Mucosa of descending colon (tissue), 3 donors: Measurements from ENCODE around the gene UBL5. TPM values are rescaled to one million over a fixed set of nuclear protein-coding genes. Genes with fewer than 3 reads are reported as not detected.
A peak's percentile ranks its signal among the peaks of the same experiment; 100 is the strongest.
"Not testable (repeated sequence)": the region's sequence is repeated elsewhere in the genome, so short reads cannot be mapped to it uniquely, and the experiment has no call there.

Source experiments
- ATAC-seq: fragments of 200-7000 bp; cut with Tn5 transposase; one replicate; pipeline ENCODE4 v1.9.1; 2020; ENCODE audit warnings: mild to moderate bottlenecking, moderate library complexity
- DNase-seq, 3 donors: peaks; one replicate each; pipeline ENCODE4 v3.0.0-alpha.2; 2020
- H3K36me3 ChIP-seq: fragments of 200-600 bp; one replicate; pipeline ENCODE4 v1.8.0; 2021; ENCODE audit warnings: low read depth, mild to moderate bottlenecking
- H3K4me1 ChIP-seq: fragments of 200-600 bp; one replicate; pipeline ENCODE4 v1.8.0; 2021; ENCODE audit warnings: low read depth, mild to moderate bottlenecking
- H3K4me3 ChIP-seq: fragments of 200-600 bp; one replicate; pipeline ENCODE4 v1.8.0; 2021; ENCODE audit warnings: mild to moderate bottlenecking
- H3K9me3 ChIP-seq: fragments of 200-600 bp; one replicate; pipeline ENCODE4 v1.8.0; 2021; ENCODE audit warnings: mild to moderate bottlenecking
- CTCF ChIP-seq: fragments of 200-600 bp; IDR thresholded peaks from one replicate; pipeline ENCODE4 v1.8.0; 2022; ENCODE audit warnings: antibody characterized with exemption, mild to moderate bottlenecking
- intact Hi-C, 2 donors: fragments of 100-400 bp; cut with DNase I in 1 of 2; cut with micrococcal nuclease in 1 of 2; formaldehyde crosslinking; loops; one replicate each; pipeline versions ENCODE4 v1.11.0 to v1.11.1; 2022; cut with DNase I, micrococcal nuclease
- total RNA-seq, 3 donors: library from RNA; stranded (reverse); fragmentation: NEBNext Ultra II Directional in 2 of 3; extraction: Animal tissue kit (Norgen Biotek cat#: 25700) in 2 of 3; gene quantifications; one replicate each; pipeline versions ENCODE4 v1.2.1 to v1.2.4, GENCODE V29; 2021 to 2023
- donor health status: DM: no; HTN: no; CAD: no; lungs with moderate emphysema.
- donor health status: DM: no; HTN: no; CAD: no.
- donor health status: DM: no; HTN: yes; CAD: no.

UBL5 gene
- total RNA-seq, 3 donors from 2014 or later = 244 to 293 (median 271) TPM

GRCh38 chr19:9835507-9835949 lies 7.8 kb downstream of the UBL5 start:
- TF ChIP-seq CTCF = no peak
- H3K4me3 ChIP-seq = peak overlapping the region; percentile 99
- no peaks in the 10 kb centered on the region for H3K9me3 ChIP-seq
- intact Hi-C loops = no loop called here
- peaks cover 8% of the 10 kb centered on the region for H3K4me1 ChIP-seq
- DNase-seq (no peak), ATAC-seq (peak; percentile 12)
- no peaks in the 10 kb centered on the region for H3K36me3 ChIP-seq

DNA sequence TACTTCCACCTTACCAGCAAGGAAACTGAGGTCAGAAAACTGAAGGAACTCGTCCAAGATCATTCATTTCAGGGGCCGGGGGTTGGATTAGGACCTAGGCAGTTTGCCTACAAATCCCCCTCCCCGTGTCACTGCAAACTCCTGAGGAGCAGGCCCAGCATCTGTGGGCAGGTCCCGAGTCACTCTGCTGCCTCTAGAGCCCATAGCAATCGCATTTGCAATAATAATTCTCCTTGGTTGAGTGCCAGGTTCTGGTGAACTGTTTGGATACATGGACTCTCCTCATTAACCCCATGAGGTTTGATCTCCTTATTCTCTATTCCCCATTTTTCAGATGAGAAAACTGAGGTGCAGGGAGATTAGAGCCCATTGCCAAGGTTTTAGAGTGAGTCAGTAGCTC lies 8.3 kb downstream of the UBL5 start:
- DNase-seq = no peak
- Histone ChIP-seq H3K4me1 (peaks cover 8% of the 10 kb centered on the region), H3K9me3 (no peaks in the 10 kb centered on the region), H3K4me3 (no peak overlapping the region), H3K36me3 (no peaks in the 10 kb centered on the region)
- no peak for ATAC-seq
- TF ChIP-seq CTCF = no peak
- intact Hi-C loops = no loop called here

DNA sequence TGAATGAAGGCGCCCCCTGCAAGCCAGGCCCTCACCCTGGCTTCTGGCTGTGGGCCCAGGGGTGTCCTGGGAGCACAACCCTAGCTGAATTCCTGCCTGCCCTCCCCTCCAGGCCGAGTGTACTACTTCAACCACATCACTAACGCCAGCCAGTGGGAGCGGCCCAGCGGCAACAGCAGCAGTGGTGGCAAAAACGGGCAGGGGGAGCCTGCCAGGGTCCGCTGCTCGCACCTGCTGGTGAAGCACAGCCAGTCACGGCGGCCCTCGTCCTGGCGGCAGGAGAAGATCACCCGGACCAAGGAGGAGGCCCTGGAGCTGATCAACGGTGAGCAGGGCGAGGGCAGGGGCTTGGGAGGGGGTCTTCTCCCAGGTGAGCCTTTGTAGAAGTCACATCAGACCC lies 10.6 kb downstream of the UBL5 start:
- peaks cover 8% of the 10 kb centered on the region for H3K4me1 ChIP-seq
- no peak for ATAC-seq
- H3K9me3 ChIP-seq = no peaks in the 10 kb centered on the region
- DNase-seq = no peak
- no peak for TF ChIP-seq CTCF
- intact Hi-C loops = no loop called here
- H3K4me3 ChIP-seq = no peak overlapping the region
- H3K36me3 ChIP-seq = no peaks in the 10 kb centered on the region

DNA sequence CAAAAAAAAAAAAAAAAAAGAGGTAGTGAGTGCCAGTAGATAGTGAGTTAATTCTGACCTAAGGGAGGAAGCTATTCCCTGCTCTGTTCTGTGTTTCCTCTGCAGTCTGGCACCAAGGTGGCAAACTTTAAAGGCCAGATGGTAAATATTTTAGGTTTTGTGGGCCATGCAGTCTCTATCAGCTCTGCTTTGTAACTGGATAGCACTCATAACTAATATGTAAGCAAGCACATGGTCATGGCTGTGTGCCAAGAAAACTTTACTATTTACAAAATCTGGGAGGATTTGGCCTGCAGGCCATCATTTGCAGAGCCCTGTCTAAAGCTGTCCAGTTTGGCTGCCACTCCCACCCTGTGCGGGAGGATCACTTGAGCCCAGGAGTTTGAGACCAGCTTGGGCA lies 11.7 kb downstream of the UBL5 start:
- H3K4me1 ChIP-seq = peaks cover 8% of the 10 kb centered on the region
- intact Hi-C loops = no loop called here
- ATAC-seq (no peak), DNase-seq (no peak)
- no peak overlapping the region for H3K4me3 ChIP-seq
- H3K36me3 ChIP-seq = no peaks in the 10 kb centered on the region
- peaks cover 4% of the 10 kb centered on the region for H3K9me3 ChIP-seq
- no peak for TF ChIP-seq CTCF

DNA sequence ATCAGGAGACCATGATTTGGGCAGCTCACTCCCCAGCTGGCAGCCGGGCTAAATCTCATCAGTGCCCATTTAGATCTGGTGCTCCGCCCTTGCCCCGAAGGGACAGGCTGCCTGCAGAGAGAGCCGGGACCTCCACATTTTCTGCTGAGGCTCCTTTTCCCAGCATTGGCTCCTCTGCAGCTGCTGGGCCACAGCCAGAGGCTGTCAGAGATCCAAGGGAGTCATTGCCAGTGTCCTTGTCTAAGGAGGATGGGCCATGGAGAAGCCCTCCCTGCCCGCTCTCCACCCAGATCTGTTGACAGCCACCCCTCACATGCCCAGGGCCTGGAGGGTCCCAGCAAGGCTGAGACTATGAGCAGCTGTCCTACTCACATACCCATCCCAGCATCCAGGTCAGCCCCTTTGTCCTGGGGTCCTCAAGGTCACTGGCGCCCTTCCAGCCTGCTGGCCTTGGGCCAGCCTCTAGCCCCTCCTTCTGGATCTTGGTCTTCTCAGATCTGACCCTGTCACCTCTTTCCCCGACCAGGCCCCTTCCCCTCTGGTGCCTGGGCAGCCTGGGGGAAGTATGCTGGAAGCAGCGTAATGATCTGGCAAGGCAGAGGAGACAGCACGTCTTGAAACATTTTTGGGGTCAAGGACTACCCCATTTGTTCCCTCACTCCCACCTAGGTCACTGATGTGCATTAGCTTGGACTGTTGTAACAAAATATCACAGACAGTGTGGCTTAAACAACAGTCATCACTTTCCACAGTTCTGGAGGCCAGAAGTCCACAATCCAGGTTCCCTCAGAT lies 15.3 kb downstream of the UBL5 start:
- Histone ChIP-seq H3K36me3 (no peaks in the 10 kb centered on the region), H3K4me3 (no peak overlapping the region), H3K9me3 (peaks cover 4% of the 10 kb centered on the region), H3K4me1 (no peaks in the 10 kb centered on the region)
- intact Hi-C loops = no loop called here
- ATAC-seq (no peak), DNase-seq (no peak)
- no peak for TF ChIP-seq CTCF

DNA sequence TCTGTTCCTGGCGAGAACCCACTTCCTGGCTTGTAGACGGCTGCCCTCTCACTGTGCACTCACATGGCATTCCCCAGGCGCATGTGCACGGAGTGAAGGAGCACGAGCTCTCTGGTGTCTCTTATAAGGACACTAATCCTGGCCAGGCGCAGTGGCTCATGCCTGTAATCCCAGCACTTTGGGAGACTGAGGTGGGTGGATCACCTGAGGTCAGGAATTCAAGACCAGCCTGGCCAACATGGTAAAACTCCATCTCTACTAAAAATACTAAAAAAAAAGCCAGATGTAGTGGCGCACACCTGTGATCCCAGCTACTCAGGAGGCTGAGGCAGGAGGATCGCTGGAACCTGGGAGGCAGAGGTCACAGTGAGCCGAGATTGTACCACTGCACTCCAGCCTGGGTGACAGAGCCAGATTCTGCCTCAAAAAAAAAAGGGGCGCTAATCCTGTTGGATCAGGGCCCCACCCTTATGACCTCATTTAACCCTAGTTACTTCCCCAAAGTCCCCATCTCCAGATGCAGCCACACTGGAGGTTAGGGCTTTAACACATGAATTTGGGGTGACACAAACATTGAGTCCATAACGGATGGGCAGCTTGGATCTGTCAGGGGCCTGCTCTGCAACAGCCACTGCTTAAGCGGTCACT lies 16.0 kb downstream of the UBL5 start:
- not testable (repeated sequence) for H3K36me3 ChIP-seq

More for the DNA sequence above, 16.0 kb downstream of the UBL5 start:
- H3K4me3 ChIP-seq, intact Hi-C loops, H3K4me1 ChIP-seq, H3K9me3 ChIP-seq, ATAC-seq, DNase-seq: not testable (repeated sequence)
